A673 (cell line): ENCODE data around the gene CYSRT1.

Experiments used
- EZH2 ChIP-seq: fragments of 200-600 bp; sonication (generic); IDR thresholded peaks from 2 replicates; pipeline ENCODE4 v1.6.1; 2017; ENCODE audit warnings: borderline replicate concordance, low read depth, mild to moderate bottlenecking, mixed read lengths, antibody characterized with exemption, low read length; ENCODE audit not compliant: poor library complexity, severe bottlenecking
- TF ChIP-seq, protein P1 (sequence below): fragments of 300-800, 200-600 bp; sonication (generic); conservative IDR thresholded peaks from 2 replicates; pipeline ENCODE4 v1.5.1; 2017; ENCODE audit warnings: low read depth, mild to moderate bottlenecking, antibody characterized with exemption, low read length, moderate library complexity, mixed read lengths

DNA sequence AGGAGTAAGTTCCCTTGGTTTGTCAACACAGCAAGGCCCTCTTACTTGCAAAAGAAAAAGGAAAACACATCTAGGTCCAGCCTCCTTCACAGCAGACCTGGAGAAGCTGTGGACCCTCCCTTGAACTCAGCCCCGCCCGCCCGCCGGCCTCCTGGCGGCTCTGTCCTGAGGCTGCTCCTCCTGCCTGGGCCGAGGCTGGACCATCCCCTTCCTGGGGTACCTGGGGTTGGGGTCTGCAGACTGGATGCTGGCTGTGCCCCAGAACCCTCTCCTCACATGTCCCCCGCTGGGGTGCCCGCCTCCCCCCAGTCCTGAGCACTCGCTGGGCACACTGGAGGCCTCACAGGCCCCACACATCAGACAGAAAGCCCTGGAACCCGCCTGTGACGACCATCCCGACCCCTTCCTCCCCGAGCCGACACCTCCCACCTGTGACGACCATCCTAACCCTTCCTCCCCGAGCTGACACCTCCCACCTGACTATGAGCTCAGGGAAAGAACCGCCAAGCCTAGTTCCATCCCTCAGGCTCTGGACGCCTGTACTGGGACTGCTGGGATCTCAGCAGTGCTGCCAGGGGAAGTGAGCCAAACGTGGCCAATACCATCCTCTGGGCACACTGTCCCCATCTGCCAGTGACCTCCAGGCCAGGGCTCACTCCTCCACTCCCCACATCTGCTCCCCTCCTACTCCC, 45.9 kb upstream of the CYSRT1 start:
- TF ChIP-seq EZH2: no peak
- TF ChIP-seq, protein P1, sequence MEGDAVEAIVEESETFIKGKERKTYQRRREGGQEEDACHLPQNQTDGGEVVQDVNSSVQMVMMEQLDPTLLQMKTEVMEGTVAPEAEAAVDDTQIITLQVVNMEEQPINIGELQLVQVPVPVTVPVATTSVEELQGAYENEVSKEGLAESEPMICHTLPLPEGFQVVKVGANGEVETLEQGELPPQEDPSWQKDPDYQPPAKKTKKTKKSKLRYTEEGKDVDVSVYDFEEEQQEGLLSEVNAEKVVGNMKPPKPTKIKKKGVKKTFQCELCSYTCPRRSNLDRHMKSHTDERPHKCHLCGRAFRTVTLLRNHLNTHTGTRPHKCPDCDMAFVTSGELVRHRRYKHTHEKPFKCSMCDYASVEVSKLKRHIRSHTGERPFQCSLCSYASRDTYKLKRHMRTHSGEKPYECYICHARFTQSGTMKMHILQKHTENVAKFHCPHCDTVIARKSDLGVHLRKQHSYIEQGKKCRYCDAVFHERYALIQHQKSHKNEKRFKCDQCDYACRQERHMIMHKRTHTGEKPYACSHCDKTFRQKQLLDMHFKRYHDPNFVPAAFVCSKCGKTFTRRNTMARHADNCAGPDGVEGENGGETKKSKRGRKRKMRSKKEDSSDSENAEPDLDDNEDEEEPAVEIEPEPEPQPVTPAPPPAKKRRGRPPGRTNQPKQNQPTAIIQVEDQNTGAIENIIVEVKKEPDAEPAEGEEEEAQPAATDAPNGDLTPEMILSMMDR: no peak
